ENCODE results near the gene AMOT. TPM values are rescaled to one million over a fixed set of nuclear protein-coding genes. Genes with fewer than 3 reads are reported as not detected.

The AMOT gene
- total and polyA plus RNA-seq, 2 experiments from 2014 or later = 2.1 to 5.4 TPM

GRCh38 chrX:112868586-112868985 lies 28.0 kb upstream of the AMOT start:
- H3K27me3 Mint-ChIP-seq (ENCODE audit: insufficient read depth, low read depth, poor library complexity) = no peaks in the 10 kb centered on the region
- no peaks in the 10 kb centered on the region for H4K20me1 ChIP-seq (replicated peaks; ENCODE audit: insufficient read depth)

More at GRCh38 chrX:112868586-112868985, 28.0 kb upstream of the AMOT start:
- ATAC-seq = no peak
- no peaks in the 10 kb centered on the region for H3K27me3 ChIP-seq (ENCODE audit: insufficient read depth)
- no peak overlapping the region for H3K27ac Mint-ChIP-seq
- no peak for DNase-seq (ENCODE audit: low spot score)
- no peaks in the 10 kb centered on the region for H3K4me1 ChIP-seq (ENCODE audit: insufficient read depth)
- no peaks in the 10 kb centered on the region for H3K36me3 Mint-ChIP-seq (ENCODE audit: low read depth)
- H3K36me3 ChIP-seq (ENCODE audit: insufficient read depth) = no peaks in the 10 kb centered on the region
- no peaks in the 10 kb centered on the region for H3K9me2 ChIP-seq (ENCODE audit: insufficient read depth)
- H3K27ac ChIP-seq (ENCODE audit: low read depth) = no peak overlapping the region
- no peak overlapping the region for H3K4me3 Mint-ChIP-seq
- no peak overlapping the region for H2AFZ ChIP-seq
- no peak overlapping the region for H3K4me2 ChIP-seq
- no peaks in the 10 kb centered on the region for H3F3A ChIP-seq (replicated peaks; ENCODE audit: low read depth)
- H3K4me3 ChIP-seq = no peak overlapping the region
- peaks cover 6% of the 10 kb centered on the region; the same call in 2 of the 3 replicates for H3K4me1 Mint-ChIP-seq
- no peaks in the 10 kb centered on the region for H3K79me2 ChIP-seq (replicated peaks; ENCODE audit: insufficient read depth)
- no peak for TF ChIP-seq POLR2AphosphoS5 (IDR thresholded peaks at IDR 0.05; ENCODE audit: low read depth)
- TF ChIP-seq JUNB (IDR thresholded peaks at IDR 0.05; ENCODE audit: unreplicated experiment) = no peak
- TF ChIP-seq ZNF114 (CRISPR knock-in tag; IDR thresholded peaks at IDR 0.05) = no peak
- no peak for TF ChIP-seq CREB1 (CRISPR knock-in tag; IDR thresholded peaks at IDR 0.05; ENCODE audit: low read depth)
- no peak for TF ChIP-seq ZNF331 (CRISPR knock-in tag; IDR thresholded peaks at IDR 0.05; ENCODE audit: low read depth)
- TF ChIP-seq STAT1 (IDR thresholded peaks at IDR 0.05; ENCODE audit: unreplicated experiment) = no peak
- no peak for TF ChIP-seq ETS1 (IDR thresholded peaks at IDR 0.05)
- TF ChIP-seq EZH2 (IDR thresholded peaks at IDR 0.05; ENCODE audit: low read depth, unreplicated experiment) = no peak
- TF ChIP-seq EZH2phosphoT487 (IDR thresholded peaks at IDR 0.05; ENCODE audit: unreplicated experiment) = no peak
- TF ChIP-seq ZNF462 (CRISPR knock-in tag; IDR thresholded peaks at IDR 0.05) = no peak
- TF ChIP-seq REST (IDR thresholded peaks at IDR 0.05; ENCODE audit: unreplicated experiment) = no peak
- TF ChIP-seq CTCF (conservative IDR thresholded peaks at IDR 0.05; ENCODE audit: low read depth in 2 of 2) = no peak
- TF ChIP-seq NANOG (IDR thresholded peaks at IDR 0.05; ENCODE audit: borderline replicate concordance) = no peak
- no peaks in the 10 kb centered on the region for H3K9me3 Mint-ChIP-seq

All from GM23338 (cell line).